ENCODE measurements around the gene CDC5L. TPM values are rescaled to one million over a fixed set of nuclear protein-coding genes. Genes with fewer than 3 reads are reported as not detected.

CDC5L gene
- total RNA-seq, 2 donors from 2014 or later, result 19.6 to 21.7 TPM

DNA sequence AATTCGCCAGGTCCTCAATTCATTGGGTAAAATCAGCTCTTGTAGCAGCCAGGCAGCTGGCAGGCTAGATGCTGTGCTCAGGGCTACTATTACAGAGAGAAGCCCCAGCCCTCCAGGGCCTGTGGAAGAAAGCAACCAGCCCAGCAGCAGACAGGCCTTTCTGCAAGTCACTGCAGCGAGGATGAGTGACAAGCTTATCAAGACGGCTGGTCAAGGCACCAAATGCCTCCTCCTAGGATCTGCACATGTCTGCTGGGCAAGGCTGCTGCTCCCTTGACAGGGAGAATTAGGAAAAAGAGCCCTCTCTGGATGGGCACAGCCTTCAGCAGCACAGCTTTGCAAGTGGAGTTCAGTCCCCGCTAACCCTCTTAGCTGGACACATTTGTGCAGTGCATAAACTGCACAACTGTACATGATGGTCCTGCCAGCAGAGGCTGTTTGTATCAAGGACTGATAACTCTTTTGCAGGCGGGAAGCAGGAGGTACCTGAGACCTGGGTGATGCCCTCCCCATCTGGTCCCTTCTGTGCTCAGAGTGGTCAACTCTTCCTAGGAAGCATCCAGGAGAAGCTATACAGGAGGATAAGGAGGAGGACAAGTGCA, 89.9 kb downstream of the CDC5L start:
- DNase-seq (ENCODE audit: low spot score), result no peak
- H3K9me3 ChIP-seq, result no peaks in the 10 kb centered on the region

DNA sequence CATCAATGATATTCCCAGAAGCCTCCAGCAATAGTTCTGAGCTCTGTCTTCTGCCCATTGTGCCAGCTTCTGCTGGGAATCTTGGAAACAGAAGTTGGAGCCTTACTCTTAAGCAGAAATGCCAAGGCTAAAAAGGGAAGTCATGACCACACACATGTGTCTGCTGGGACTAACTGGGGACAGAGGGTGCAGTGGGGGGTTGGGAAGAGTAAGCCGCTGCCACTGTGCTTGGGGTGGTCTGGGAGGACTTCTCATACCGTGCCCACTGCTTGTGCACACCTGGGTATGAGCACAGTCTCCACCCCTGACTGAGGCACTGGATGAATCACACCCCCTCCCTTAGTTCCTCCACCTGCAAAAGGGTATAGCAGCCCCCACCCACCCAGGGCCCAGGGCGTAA, 90.7 kb downstream of the CDC5L start:
- Histone ChIP-seq H3K36me3 (no peaks in the 10 kb centered on the region), H3K27me3 (replicated peaks; ENCODE audit: insufficient read depth) (no peaks in the 10 kb centered on the region), H3K27ac (no peak overlapping the region), H3K4me1 (ENCODE audit: control insufficient read depth in 1 of 2, low read depth in 2 of 2) (peaks cover 3 to 7% of the 10 kb centered on the region in 2 donors), H3K4me3 (no peak overlapping the region), H3K9me3 (no peaks in the 10 kb centered on the region)
- TF ChIP-seq, protein P1, sequence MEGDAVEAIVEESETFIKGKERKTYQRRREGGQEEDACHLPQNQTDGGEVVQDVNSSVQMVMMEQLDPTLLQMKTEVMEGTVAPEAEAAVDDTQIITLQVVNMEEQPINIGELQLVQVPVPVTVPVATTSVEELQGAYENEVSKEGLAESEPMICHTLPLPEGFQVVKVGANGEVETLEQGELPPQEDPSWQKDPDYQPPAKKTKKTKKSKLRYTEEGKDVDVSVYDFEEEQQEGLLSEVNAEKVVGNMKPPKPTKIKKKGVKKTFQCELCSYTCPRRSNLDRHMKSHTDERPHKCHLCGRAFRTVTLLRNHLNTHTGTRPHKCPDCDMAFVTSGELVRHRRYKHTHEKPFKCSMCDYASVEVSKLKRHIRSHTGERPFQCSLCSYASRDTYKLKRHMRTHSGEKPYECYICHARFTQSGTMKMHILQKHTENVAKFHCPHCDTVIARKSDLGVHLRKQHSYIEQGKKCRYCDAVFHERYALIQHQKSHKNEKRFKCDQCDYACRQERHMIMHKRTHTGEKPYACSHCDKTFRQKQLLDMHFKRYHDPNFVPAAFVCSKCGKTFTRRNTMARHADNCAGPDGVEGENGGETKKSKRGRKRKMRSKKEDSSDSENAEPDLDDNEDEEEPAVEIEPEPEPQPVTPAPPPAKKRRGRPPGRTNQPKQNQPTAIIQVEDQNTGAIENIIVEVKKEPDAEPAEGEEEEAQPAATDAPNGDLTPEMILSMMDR (IDR thresholded peaks at IDR 0.05), result no peak
- no peak for ATAC-seq (ENCODE audit: insufficient number of reproducible peaks, low FRiP score, low read depth)
- DNase-seq (ENCODE audit: low spot score), result no peak

More for the DNA sequence above, 89.9 kb downstream of the CDC5L start:
- Histone ChIP-seq H3K4me3 (no peak overlapping the region), H3K27ac (no peak overlapping the region), H3K36me3 (no peaks in the 10 kb centered on the region), H3K27me3 (replicated peaks; ENCODE audit: insufficient read depth) (no peaks in the 10 kb centered on the region), H3K4me1 (ENCODE audit: control insufficient read depth in 1 of 2, low read depth in 2 of 2) (peaks cover 3 to 7% of the 10 kb centered on the region in 2 donors)
- ATAC-seq (ENCODE audit: insufficient number of reproducible peaks, low FRiP score, low read depth), result no peak
- TF ChIP-seq, protein P1 (IDR thresholded peaks at IDR 0.05), result no peak

- Histone ChIP-seq H3K27me3 (replicated peaks; ENCODE audit: insufficient read depth) (no peaks in the 10 kb centered on the region), H3K36me3 (no peaks in the 10 kb centered on the region), H3K4me3 (no peak overlapping the region), H3K9me3 (no peaks in the 10 kb centered on the region), H3K27ac (no peak overlapping the region), H3K4me1 (ENCODE audit: control insufficient read depth in 1 of 2, low read depth in 2 of 2) (peaks cover 3 to 7% of the 10 kb centered on the region in 2 donors)
- DNase-seq (ENCODE audit: low spot score) (no peak), ATAC-seq (ENCODE audit: insufficient number of reproducible peaks, low FRiP score, low read depth) (no peak)
- TF ChIP-seq, protein P1 (IDR thresholded peaks at IDR 0.05), result no peak
Observed at GRCh38 chr6:44478591-44479254, 91.2 kb downstream of the CDC5L start.

- no peaks in the 10 kb centered on the region for H3K36me3 ChIP-seq
- TF ChIP-seq, protein P1 (IDR thresholded peaks at IDR 0.05), result no peak
- ATAC-seq (ENCODE audit: insufficient number of reproducible peaks, low FRiP score, low read depth) (no peak), DNase-seq (ENCODE audit: low spot score) (no peak)
- peaks cover 3 to 7% of the 10 kb centered on the region in 2 donors for H3K4me1 ChIP-seq (ENCODE audit: control insufficient read depth in 1 of 2, low read depth in 2 of 2)
- no peak overlapping the region for H3K27ac ChIP-seq
- no peaks in the 10 kb centered on the region for H3K9me3 ChIP-seq
- no peak overlapping the region for H3K4me3 ChIP-seq
- H3K27me3 ChIP-seq (replicated peaks; ENCODE audit: insufficient read depth), result no peaks in the 10 kb centered on the region
Observed at GRCh38 chr6:44480097-44480541, 92.6 kb downstream of the CDC5L start.

- no peak overlapping the region for H3K4me3 ChIP-seq
- H3K27me3 ChIP-seq (replicated peaks; ENCODE audit: insufficient read depth), result no peaks in the 10 kb centered on the region
- H3K27ac ChIP-seq, result no peak overlapping the region
- no peaks in the 10 kb centered on the region for H3K9me3 ChIP-seq
- ATAC-seq (ENCODE audit: insufficient number of reproducible peaks, low FRiP score, low read depth) (no peak), DNase-seq (ENCODE audit: low spot score) (no peak)
- H3K36me3 ChIP-seq, result no peaks in the 10 kb centered on the region
- TF ChIP-seq, protein P1 (IDR thresholded peaks at IDR 0.05), result no peak
- H3K4me1 ChIP-seq (ENCODE audit: control insufficient read depth in 1 of 2, low read depth in 2 of 2), result peaks cover 0 to 7% of the 10 kb centered on the region in 2 donors
Observed at GRCh38 chr6:44481056-44481455, 93.5 kb downstream of the CDC5L start.
